ENCODE data around the gene MAPK8IP1. TPM values are rescaled to one million over a fixed set of nuclear protein-coding genes. Genes with fewer than 3 reads are reported as not detected.
A peak's percentile ranks its signal among the peaks of the same experiment; 100 is the strongest.

Gene MAPK8IP1
- total RNA-seq, 1 donor from 2014 or later = 3.1 TPM

DNA sequence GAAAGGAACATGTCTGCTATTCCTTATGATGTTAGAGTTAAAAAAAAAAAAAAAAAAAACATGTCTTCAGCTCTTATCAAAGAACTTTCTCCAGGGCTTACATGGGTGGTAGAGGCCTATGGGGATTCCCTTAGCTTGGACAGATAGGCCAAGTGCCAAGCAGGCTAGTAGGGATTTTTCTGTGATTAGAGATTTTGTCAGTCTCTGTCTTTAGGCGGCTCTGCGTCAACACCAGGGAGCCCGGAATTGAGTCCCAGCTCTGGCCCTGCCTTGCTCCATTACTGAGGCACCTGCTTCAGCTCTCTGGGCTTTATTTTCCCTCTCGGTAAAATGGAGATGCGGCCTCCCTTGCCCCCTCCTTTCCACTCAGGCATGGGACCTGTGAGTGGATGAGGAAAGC, 25.1 kb upstream of the MAPK8IP1 start:
- no peak for DNase-seq

DNA sequence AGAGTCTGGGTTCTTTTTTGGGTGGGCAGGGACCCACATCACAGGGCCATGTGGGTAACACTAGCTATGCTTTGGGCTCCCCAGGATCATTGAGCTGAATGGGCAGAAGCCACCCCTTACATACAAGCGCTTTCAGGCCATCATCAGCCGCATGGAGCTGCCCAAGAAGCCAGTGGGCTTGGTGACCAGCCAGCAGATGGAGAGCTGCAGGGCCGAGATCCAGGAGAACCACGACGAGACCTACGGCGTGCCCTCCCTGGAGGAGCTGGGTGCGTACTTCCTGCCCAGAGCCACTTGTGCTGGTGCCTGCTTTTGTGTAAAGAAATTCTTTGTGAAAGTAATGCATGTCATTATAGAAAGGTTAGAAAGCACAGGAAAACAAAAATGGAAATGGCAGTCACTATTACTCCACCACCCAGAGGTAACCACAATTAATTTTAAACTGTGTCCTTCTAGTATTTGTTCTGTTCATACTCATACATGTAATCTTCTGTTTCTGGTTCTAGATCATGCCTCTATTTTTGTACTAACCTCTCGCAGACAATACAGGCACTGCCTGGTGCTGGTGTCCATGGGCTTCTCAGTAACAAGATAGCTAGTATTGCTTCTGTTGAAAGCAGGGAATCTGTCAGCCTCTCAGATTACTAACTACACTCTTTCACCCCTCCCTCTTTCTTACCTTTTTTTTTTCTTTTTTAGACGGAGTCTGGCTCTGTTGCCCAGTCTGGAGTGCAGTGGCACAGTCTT, 24.5 kb upstream of the MAPK8IP1 start:
- no peak for DNase-seq

DNA sequence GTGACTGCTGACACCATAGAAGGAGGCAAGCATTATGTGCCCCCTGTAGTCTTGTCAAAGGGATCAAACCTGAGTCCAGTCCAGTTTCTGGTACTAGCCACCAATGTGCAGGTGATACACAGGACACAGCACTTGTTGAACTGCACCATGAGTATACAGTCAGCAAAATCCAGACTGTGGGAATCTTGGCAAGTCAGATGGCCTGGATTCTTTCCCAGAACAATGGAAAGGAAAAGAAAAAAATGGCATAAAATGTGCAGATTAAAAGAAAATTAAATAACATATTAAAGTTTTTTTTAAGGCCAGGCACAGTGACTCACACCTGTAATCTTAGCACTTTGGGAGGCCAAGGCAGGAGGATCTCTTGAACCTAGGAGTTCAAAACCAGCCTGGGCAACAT, 21.4 kb upstream of the MAPK8IP1 start:
- peak; percentile 47 for DNase-seq

DNA sequence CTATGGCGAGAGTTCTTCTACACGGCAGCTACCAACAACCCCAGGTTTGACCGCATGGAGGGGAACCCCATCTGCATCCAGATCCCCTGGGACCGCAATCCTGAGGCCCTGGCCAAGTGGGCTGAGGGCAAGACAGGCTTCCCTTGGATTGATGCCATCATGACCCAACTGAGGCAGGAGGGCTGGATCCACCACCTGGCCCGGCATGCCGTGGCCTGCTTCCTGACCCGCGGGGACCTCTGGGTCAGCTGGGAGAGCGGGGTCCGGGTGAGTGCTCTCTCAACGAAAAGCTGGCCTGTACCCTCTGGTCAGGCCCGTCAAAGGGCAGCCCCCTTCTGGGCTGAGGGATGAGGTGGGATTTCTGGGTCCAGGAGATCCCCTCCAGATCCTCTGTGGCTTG, 15.9 kb upstream of the MAPK8IP1 start:
- DNase-seq = no peak

DNA sequence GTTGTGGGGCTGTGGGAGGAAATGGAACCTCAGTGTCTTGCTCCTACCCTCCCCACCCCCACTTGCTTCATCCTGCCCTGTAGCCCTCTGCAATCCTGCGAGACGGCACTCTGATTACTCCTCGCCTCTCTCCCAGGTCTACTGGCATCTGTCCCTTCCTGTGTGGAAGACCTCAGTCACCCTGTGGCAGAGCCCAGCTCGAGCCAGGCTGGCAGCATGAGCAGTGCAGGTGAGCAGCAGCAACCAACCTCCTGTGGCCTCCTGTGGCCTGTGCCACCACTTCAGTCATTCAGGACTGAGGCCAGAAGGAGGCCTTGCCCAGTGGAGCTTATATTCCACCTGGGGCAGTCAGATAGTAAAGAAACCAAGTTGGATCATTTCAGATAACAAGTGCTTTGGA, 14.7 kb upstream of the MAPK8IP1 start:
- no peak for DNase-seq

DNA sequence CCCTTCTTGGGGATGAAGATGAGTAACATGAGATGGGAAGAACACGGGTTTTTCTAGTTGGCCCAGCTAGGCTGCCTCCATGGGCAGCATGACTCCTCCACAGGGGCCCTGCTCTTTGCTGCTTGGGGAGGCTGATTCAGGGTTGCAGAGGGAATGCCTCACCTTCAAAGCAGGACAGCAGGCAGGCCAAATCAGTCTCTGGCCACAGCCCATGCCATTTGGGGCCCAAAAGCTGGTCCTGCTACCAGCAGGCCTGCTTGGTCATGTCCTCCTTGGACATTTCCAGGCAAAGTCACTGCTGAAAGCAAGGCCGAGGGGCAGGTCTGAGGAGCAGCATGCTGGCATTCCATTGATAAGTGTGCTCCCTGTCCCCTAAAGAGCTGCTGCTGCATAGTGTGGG, 13.8 kb upstream of the MAPK8IP1 start:
- DNase-seq = no peak

DNA sequence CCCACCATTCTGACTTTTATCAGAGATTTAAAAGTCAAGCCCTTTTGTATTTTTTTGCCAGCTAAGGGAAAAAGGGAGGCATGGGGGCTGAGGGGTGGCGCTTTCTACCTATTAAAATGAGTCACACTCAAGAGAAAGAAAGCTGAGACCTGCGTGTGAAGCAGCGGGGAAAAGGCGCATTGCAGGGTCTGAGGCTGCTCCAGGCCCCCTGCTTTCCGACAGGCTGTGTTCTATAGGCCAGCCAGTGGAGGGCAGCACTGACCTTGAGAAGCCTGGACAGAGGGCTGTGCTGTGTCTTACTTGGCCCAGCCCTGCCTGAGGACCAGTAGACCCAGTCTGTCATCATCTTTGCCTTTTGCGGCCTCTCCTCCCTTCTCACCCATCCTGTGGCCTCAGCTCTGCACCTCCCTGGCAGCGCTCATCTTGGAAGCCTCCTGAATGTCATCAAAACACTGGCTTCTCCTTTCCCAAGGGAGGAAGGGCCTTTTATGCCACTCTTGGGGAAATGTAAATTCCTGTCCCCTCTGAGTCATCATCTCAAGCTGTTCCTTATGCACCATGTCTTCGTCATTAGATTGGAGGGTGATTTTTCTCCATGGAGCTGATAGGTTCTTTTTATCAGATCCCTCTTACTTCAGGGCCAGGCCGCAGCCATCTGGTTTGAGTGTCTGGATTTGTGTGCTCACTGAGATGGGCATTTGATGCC, 12.6 kb upstream of the MAPK8IP1 start:
- DNase-seq = peak; percentile 79

DNA sequence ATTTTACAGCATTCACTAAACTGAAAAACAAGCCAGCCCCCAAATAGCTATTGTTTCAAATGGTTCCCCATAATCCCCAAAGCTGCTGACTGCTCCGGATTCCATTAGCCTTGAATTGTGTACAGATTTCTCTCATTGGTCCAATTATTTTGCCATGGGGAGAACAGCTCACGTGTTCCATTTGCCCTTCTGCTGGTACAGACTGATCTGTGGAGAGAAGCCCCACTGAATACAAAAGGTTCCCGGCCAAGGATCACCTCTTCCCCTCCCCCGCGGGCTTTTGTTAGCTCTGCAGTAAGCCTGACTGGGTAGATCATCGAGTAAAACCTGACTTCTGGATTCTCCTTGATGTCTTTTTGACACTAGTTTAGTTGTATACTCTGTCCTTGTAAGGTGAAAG, 9.1 kb upstream of the MAPK8IP1 start:
- DNase-seq = no peak

DNA sequence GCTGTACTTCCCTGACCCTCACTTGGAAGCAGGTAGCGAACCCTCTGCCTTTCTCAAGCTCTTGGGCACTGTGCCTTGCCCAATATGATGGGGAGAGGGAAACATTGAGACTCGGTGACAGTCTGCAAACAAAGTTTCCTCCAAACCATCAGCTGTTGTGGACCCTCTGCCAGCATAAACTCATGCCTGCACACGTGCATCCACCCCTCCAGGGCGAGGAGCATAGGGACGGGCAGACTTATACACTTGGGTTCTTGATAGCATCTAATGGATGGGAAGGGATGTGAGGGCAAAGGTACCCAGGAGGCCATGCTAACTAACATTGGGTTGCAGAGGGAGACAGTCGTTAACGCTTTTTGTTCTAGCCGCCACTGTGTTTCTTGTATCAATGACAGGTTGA, 8.2 kb upstream of the MAPK8IP1 start:
- DNase-seq = no peak

DNA sequence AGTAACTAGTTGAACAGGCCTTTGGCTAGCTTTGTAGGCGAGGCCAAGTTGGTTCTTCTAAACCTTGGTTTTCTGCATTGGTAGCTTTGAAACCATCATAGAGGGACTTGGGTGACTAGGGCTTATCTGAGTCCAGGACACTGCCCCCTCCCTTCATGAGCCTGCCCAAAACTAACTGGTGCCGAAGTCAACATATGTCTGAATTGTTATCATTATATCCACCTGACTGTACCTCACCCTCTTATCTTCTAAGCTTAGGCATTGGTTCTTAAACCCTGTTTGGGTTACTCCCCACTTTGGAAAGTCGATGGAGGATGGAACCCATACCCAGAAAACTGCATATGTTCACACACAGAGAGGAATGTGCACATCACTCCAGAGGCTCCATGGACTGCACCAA, 7.6 kb upstream of the MAPK8IP1 start:
- no peak for DNase-seq

DNA sequence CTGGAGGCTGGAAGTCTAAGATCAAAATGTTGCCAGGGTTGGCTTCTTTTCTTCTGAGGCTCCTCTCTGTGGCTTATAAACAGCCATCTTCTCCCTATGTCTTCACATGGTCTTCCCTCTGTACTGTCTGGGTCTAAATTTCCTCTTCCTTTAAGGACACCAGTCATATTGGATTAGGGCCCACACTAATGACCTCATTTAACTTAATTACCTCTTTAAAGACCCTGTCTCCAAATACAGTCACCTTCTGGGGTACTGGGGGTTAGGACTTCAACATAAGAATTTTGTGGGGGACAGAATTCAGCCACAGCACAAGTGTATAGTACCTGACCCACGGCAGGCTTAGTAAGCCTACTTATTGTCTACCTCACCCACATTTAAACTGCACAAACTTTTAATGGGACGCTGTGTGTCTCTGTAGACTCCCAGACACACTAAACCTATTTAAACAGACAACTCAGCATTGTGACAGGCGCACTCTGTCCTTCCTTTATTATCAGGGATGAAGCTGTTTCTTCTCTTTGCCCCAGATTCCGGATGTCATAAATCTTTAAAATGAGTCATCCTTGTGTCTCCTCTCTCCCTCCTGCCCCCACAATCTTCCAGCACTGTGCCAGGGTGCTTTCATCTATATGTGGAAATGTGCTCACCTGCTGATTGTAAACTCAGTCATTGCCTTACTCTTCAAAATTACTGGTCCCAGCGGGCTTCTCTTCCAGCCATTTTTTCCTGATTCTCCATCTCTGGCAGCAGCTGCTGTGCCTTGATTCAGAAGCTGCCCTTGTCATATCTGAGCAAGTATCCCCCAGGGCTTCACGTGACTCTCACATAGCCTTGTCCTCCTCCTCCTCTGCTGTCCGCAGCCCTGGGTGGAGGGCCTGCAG, 5.4 kb upstream of the MAPK8IP1 start:
- DNase-seq = no peak

DNA sequence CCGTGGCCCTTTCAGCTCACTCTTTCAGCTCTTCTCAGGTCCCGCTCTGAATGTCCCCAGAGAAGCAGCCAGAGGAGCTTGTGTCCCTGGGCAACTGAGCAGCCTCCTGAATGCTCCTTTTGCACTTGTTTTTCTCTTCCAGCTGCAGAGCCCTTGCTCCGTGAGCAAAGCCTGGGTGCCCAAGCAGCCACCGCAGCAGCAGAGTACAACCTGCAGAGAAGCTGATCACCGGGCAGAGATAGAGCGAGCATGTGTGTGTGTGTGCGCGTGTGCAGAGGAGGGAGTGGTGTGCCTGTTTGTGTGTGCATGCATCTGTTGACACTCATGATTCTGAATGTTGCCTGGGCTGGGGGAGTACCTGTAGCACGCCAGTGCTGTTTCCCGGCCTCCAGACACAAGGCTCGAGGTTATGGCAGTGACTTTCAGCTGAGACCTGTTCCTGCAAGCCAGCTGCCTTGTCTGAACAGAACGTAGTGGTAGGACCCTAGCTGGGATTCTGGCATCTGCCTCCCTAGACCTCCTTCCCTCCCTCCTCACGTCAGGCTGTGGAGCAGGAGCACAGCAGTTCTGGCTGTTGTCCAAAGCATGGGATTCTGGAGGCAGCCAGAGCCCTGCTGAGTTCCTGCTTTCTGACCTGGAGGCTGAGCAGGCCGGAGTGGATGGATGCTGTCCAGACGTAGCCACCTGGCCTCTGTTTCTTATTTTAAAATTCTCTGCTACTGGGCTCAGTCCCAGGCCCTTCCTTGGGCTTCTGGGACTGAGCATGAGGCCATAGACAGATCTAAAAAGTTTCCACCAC, 4.5 kb upstream of the MAPK8IP1 start:
- DNase-seq = no peak

DNA sequence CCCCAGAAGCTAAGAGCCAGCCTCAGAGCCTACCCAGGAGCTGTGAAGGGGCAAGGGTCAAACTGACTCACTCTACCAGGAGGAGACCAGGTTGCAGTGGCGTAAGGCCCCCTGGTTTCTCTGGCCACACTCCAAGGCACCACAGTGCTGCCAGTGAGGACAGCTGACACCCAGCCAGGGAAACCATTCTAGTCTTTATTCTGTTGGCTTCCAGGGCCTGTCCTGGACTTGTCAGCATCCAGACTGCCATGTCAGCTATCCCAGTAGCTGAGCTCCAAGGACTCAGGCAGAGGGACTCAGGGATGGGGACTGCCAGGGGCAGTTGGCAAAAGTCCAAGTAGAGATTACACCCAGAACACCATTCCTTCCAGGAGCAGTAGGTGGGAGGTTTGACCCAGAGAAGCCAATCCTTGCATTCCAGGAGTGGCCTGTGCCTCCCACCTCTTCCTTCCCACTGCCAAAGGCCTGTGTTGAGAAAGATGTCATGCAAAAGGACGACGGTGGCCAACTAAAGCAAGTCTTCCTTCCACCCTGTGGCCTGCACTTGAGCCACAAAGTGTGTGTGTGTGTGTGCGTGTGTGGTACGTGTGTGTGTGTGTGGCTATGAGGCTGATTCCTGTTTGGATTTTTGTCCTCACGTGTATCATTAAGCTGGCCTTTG, 3.6 kb upstream of the MAPK8IP1 start:
- no peak for DNase-seq

DNA sequence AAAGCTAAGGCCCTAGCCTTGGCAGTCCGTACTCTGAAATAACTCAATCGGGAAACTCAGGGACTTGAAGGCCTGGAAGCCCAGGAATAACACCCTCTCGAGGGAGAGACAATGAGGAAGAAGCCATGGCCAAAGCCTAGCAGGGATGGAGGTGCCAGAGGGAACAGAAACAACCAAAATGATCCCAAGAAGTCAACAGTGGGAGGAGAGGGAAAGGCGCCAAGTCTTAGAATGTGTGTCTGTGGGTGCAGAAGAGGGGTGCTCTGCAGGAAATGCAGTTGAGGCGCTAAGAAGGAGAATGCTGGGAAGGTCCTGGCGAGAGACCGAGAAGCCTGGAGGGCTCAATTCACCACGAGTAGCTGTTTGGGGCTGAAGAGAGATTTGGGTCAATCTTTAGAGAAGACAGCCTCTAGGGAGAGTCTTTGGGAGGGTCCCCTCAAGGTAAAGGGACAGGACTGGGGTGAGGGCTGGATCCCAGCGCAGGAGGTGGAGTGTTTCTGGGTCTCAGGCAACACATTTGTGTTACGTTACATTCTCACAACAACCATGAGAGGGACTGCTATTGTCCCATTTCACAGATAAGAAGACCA, 760 bp upstream of the MAPK8IP1 start:
- DNase-seq = no peak

DNA sequence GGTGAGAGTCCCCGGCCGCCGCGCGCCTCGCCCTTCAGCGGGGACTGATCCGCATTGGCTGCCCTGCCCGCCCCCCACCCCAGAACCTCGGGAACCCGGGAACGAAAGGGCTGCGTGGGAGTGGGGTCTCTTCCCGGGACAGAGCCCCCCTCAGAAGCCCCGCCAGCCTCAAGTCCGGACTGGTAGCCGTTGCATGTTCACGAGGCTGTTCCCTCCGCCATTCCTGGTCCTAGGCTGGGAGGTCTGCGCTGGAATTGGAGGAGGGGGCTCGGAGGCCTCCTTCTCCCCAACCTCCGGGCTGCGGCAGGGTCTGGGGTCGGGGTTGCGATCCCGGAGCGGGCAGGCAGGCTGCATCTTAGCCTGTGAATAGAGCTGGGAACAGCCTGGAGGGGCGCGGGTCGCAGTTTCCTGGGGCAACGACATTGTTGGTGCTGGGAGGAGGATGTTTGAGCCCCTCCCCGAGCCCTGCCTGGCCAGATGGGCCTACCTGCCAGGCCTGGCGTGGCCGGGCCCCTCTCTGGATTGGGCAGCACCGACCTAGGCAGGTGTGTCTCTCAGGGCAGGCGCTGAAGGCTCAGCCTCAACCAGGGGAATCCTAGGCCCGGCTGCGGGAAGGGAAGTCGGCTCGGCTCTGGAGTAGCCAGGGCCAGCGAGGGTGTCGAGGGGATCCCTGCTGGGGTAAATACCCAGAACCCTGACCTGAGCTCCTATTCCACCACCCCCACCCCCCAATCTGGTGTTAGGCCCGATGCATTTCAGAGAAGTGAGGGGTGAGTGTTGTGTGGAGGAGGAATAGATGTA, 670 bp downstream of the MAPK8IP1 start:
- DNase-seq = no peak

DNA sequence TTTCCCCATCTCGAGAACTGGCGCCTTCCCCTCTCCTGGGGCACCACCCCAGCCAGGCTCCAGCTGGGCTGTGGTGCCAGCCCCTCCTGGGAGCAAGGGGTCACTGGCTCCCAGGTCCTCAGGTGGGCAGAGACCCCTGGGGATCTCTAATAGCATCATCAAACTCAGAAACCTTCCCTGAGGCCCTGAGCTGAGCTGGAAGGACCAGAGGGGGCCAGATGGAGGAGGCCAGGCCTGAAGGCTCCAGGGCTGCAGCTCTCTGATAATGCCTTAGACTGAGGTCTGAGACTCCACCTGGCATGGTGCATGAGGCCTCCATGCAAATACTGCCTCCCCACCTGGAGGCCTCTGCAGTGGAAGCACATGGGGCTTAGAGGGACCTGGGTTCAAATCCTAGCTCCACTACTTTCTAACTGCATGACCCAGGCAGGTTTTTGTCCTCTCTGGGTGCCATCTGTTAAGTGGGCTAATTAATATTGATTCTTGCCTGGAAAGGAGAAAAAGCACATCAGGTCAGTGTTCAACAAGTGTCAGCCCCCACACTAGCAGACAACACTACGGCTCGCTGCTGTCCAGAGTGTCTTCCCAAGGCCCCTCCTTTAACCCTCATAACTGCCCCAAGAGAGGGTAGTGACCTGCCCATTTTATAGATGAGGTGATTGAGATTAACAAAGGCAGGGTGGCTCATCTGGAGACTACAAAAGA, 1.5 kb downstream of the MAPK8IP1 start:
- DNase-seq = no peak

DNA sequence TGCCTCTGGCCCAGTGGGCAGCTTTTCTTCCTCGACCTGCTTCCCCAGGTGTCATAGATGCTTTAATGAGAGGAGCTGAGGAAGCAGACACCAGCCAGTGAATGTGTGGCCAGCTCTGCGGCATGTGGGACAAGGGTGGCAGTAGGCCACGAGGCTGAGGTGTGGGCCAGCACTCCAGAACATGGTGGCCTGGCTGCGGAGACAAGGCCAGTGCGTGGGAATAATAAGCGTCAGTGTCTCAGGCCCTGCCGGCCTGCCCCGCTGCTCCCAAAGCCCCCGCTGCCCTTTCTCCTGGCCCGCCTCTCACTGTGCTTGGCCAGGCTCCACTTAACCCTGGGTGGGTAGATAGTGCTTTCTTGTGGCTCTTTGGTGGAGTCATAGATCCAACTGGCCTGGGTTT, 2.1 kb downstream of the MAPK8IP1 start:
- DNase-seq = no peak

DNA sequence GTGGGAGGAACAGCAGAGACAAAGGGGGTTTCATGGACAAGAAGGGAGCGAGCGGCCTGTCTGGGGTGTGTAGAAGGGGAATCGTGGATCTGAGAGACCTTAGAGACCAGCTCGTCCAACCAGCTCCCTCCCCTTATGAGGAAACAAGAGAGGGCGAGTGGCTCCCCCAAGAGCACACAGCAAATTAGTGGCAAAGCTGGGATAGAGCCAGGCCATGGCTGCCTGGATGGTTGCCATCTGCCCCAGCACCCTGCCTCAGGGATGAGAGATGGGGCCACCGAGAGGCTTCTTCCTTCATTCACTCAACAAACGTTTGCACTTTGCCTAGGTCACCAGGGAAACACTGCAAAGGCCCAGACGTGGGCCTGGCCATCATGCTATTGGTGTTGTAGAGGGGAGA, 4.1 kb downstream of the MAPK8IP1 start:
- DNase-seq = no peak

DNA sequence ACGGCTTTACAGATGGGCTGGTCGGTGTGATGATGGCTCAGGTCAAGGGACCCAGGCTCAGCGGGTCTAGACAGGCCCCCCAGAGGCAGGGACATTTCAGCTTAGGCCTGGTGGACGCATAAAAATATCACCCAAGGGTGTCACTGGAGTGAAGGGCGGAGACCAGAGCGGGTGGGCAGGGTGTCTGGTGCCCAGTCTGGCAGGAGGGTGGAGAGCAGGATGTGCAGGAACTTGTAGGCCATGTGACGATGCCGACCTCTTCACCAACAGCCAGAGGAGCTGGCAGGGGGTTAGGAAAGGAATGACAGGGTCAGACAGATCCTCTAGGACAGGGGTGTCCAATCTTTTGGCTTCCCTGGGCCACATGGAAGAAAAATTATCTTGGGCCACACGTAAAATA, 4.5 kb downstream of the MAPK8IP1 start:
- no peak for DNase-seq

DNA sequence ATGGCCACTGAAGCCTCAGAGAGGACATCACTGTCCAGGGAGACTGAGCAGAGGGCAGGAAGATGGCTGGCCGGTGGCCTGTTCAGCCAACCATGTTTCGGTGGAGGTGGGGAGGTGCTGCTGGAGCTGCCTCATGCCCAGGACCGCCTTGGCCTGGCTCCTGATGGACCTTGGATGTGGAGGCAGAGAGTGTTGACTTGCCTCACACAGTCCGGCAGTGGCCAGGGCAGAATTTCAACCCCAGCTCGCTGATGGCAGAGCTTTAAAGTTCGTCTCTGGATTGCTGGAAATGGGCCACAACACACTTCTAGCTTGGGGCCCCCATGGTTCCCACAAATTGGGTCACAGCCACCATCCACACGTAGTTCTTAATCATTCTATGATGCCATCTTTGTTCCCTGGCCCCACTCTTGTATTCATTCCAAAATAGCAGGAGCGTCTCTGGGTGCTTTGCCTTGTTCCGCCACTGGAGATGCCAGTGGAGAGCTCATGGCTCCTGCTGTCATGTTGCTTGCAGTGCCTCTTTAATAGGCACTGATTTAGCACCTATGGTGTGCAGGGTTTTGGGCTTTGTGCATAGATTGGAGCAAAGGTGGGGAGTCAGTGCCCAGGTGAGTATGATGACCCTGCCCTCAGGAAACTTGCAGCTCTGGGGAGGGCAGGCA, 5.6 kb downstream of the MAPK8IP1 start:
- DNase-seq = no peak

All from dermis blood vessel endothelial cell (primary cell).